ENCODE data around the gene LCTL.

DNA sequence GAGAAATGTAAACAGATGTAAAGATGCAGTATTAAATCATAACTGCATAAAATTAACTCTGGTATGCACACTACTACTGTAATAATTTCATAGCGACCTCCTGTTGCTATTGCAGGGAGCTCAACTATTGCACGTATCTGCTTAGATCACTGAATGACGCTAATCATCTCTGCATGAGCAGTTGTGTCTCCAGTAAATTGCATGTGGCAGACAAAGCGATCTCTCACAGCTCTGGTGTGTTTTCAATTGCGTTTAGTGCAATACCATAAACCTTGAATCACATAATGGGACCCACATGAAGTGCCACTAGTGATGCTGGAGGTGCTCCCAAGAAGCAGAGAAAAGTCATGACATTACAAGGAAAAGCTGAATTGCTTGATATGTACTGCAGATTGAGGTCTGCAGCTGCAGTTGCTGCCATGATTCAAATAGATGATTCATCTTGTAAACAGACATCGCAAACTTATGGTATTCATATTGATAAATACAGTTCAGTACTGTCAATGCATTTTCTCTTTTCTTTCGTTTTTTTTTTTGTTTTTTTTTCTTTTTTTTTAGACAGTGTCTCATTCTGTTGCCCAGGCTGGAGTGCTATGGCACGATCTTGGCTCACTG, 30.2 kb upstream of the LCTL start:
- TF ChIP-seq, protein P1, sequence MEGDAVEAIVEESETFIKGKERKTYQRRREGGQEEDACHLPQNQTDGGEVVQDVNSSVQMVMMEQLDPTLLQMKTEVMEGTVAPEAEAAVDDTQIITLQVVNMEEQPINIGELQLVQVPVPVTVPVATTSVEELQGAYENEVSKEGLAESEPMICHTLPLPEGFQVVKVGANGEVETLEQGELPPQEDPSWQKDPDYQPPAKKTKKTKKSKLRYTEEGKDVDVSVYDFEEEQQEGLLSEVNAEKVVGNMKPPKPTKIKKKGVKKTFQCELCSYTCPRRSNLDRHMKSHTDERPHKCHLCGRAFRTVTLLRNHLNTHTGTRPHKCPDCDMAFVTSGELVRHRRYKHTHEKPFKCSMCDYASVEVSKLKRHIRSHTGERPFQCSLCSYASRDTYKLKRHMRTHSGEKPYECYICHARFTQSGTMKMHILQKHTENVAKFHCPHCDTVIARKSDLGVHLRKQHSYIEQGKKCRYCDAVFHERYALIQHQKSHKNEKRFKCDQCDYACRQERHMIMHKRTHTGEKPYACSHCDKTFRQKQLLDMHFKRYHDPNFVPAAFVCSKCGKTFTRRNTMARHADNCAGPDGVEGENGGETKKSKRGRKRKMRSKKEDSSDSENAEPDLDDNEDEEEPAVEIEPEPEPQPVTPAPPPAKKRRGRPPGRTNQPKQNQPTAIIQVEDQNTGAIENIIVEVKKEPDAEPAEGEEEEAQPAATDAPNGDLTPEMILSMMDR (IDR thresholded peaks at IDR 0.05): no peak
- TF ChIP-seq POLR2AphosphoS5 (IDR thresholded peaks at IDR 0.05; ENCODE audit: low read depth, low read length): no peak
- TF ChIP-seq TCF7L2 (IDR thresholded peaks at IDR 0.05; ENCODE audit: low read depth, low read length): no peak
- no peak for TF ChIP-seq SIN3A (IDR thresholded peaks at IDR 0.05; ENCODE audit: borderline replicate concordance, insufficient read depth, low read depth, low read length)
